ENCODE measurements around the gene CCDC8. TPM values are rescaled to one million over a fixed set of nuclear protein-coding genes. Genes with fewer than 3 reads are reported as not detected.

Gene CCDC8
- total and polyA plus RNA-seq, 2 donors (not counting 3 experiments of a cell fraction or from before 2014, with no cell fraction given): 0.18 to 0.75 TPM

DNA sequence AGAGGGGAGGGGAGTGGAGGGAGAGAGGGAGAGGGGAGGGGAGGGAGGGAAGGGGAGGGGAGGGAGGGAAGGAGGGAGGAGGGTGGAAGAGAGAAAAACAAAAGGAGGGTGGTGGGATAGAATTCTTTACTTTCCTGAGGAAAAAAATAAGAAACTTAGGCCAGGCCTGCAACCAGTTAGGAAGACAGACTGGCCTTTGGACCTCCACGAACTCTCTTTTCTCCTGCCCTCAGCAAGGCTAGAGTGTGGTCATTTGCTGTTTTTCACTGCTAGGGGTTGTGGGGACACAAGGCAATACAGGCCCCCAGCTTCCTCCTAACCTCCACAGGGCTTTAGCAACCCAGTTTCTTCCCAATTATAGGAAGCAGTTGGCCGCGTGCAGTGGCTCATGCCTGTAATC lies 4.2 kb downstream of the CCDC8 start:
- ChIA-PET POLR2A (no interaction called here), CTCF (no interaction called here)
- Histone ChIP-seq H3K9me3 (replicated peaks; ENCODE audit: control insufficient read depth, insufficient read depth, low read length) (no peaks in the 10 kb centered on the region), H3K27me3 (ENCODE audit: control insufficient read depth in 2 of 2, insufficient read depth in 2 of 2, low read length in 2 of 2) (peaks cover 44 to 57% of the 10 kb centered on the region in 2 experiments), H2AFZ (ENCODE audit: low read depth, low read length) (no peak overlapping the region), H3K27ac (ENCODE audit: insufficient read depth, low read depth, low read length) (no peak overlapping the region), H3K9ac (replicated peaks; ENCODE audit: extremely low read depth, insufficient read depth, low read length) (no peak overlapping the region), H3K4me2 (ENCODE audit: insufficient read depth, low read length) (no peak overlapping the region), H3K9me1 (replicated peaks; ENCODE audit: control insufficient read depth, extremely low read depth, insufficient read depth, low read length) (no peaks in the 10 kb centered on the region), H3K4me1 (ENCODE audit: control insufficient read depth, extremely low read depth, insufficient read depth, low read length) (no peaks in the 10 kb centered on the region), H3K4me3 (replicated peaks in 1 of 3; ENCODE audit: insufficient read depth in 1 of 3, low read depth in 1 of 3, low read length in 3 of 3) (no peak overlapping the region), H3K36me3 (ENCODE audit: control insufficient read depth in 2 of 2, extremely low read depth in 1 of 2, insufficient read depth in 2 of 2, low read length in 2 of 2) (no peaks in the 10 kb centered on the region), H4K20me1 (replicated peaks; ENCODE audit: control insufficient read depth, extremely low read depth, insufficient read depth, low read length) (no peaks in the 10 kb centered on the region), H3K79me2 (ENCODE audit: control insufficient read depth, insufficient read depth, low read length) (no peaks in the 10 kb centered on the region)
- dilution Hi-C loops (cut with MboI; ENCODE audit: extremely low pct_ligation_motif_present, low sequenced_read_pairs): no loop called here
- TF ChIP-seq POLR2A (IDR thresholded peaks at IDR 0.05; ENCODE audit: low read depth, low read length) (no peak), FOS (IDR thresholded peaks at IDR 0.05; ENCODE audit: borderline replicate concordance, insufficient read depth, low read length) (no peak), EZH2 (IDR thresholded peaks at IDR 0.05; ENCODE audit: borderline replicate concordance, low read depth, low read length, severe bottlenecking) (no peak), MAX (IDR thresholded peaks at IDR 0.05; ENCODE audit: insufficient read depth, insufficient read length) (no peak), JUN (IDR thresholded peaks at IDR 0.05; ENCODE audit: borderline replicate concordance, insufficient read depth, insufficient read length, low read depth) (no peak), POLR2AphosphoS5 (IDR thresholded peaks at IDR 0.05; ENCODE audit: insufficient read depth, low read depth, low read length) (no peak), MYC (IDR thresholded peaks at IDR 0.05; ENCODE audit: low read depth, low read length) (no peak), GATA2 (IDR thresholded peaks at IDR 0.05; ENCODE audit: insufficient read depth, insufficient read length, low read depth, low read length) (no peak)
- TF ChIP-seq, protein P1, sequence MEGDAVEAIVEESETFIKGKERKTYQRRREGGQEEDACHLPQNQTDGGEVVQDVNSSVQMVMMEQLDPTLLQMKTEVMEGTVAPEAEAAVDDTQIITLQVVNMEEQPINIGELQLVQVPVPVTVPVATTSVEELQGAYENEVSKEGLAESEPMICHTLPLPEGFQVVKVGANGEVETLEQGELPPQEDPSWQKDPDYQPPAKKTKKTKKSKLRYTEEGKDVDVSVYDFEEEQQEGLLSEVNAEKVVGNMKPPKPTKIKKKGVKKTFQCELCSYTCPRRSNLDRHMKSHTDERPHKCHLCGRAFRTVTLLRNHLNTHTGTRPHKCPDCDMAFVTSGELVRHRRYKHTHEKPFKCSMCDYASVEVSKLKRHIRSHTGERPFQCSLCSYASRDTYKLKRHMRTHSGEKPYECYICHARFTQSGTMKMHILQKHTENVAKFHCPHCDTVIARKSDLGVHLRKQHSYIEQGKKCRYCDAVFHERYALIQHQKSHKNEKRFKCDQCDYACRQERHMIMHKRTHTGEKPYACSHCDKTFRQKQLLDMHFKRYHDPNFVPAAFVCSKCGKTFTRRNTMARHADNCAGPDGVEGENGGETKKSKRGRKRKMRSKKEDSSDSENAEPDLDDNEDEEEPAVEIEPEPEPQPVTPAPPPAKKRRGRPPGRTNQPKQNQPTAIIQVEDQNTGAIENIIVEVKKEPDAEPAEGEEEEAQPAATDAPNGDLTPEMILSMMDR (IDR thresholded peaks at IDR 0.05; ENCODE audit: extremely low read depth in 1 of 2, insufficient read depth in 1 of 2, low read depth in 1 of 2, low read length in 2 of 2): no peak
- intact Hi-C loops (cut with micrococcal nuclease): no loop called here
- no TSS peak for BruUV-seq (replicated peaks)
- FAIRE-seq: no peak
- no peak for DNase-seq (ENCODE audit: low read depth, low spot score)
